HepG2 (cell line): ENCODE data around the gene RAPGEF6. TPM values are rescaled to one million over a fixed set of nuclear protein-coding genes. Genes with fewer than 3 reads are reported as not detected.

Source experiments
- BCL6 ChIP-seq: IDR thresholded peaks from 2 replicates; pipeline ENCODE4 v1.6.1; 2016; ENCODE audit warnings: missing genetic modification reagents, missing compliant biosample characterization
- BHLHE40 ChIP-seq: IDR thresholded peaks from 2 replicates; pipeline ENCODE4 v1.6.1; 2011; ENCODE audit warnings: low read length, improper control_type of control experiment
- CBX5 ChIP-seq: sonication (generic); formaldehyde crosslinking; IDR thresholded peaks from 2 replicates; pipeline ENCODE4 v1.4.0; 2020; ENCODE audit warnings: missing genetic modification reagents, borderline replicate concordance
- ELF3 ChIP-seq: IDR thresholded peaks from 2 replicates; pipeline ENCODE4 v1.6.1; 2016; ENCODE audit warnings: missing genetic modification reagents, missing compliant biosample characterization
- ETV5 ChIP-seq: IDR thresholded peaks from 2 replicates; pipeline ENCODE4 v1.6.1; 2018; ENCODE audit warnings: missing biosample characterization, missing genetic modification reagents, inconsistent platforms, borderline replicate concordance
- FOXA3 ChIP-seq: IDR thresholded peaks from 2 replicates; pipeline ENCODE4 v1.6.1; 2016; ENCODE audit warnings: missing genetic modification reagents, missing compliant biosample characterization
- GATA4 ChIP-seq: sonication (generic); IDR thresholded peaks from 2 replicates; pipeline ENCODE4 v1.6.1; 2016; ENCODE audit warnings: antibody characterized with exemption, low read depth, borderline replicate concordance
- HCFC1 ChIP-seq: fragments of 150-350 bp; IDR thresholded peaks from 2 replicates; pipeline ENCODE4 v1.6.1; 2014; ENCODE audit warnings: low read depth, low read length
- HES4 ChIP-seq: sonication (generic); formaldehyde crosslinking; IDR thresholded peaks from 2 replicates; pipeline ENCODE4 v1.9.0; 2021; ENCODE audit warnings: mild to moderate bottlenecking, missing genetic modification reagents, borderline replicate concordance
- HINFP ChIP-seq: sonication (generic); formaldehyde crosslinking; IDR thresholded peaks from 2 replicates; pipeline ENCODE4 v1.4.0; 2020; ENCODE audit warnings: low read depth, mild to moderate bottlenecking, missing genetic modification reagents
- HNRNPH1 ChIP-seq: fragments of 200-400 bp; formaldehyde crosslinking; optimal IDR thresholded peaks from 2 replicates; pipeline ENCODE3; 2017; ENCODE audit warnings: mild to moderate bottlenecking, low read depth, low read length
- JDP2 ChIP-seq: sonication (generic); formaldehyde crosslinking; IDR thresholded peaks from 2 replicates; pipeline ENCODE4 v1.8.1; 2022; ENCODE audit warnings: missing genetic modification reagents, borderline replicate concordance
- MLLT10 ChIP-seq: sonication (generic); formaldehyde crosslinking; IDR thresholded peaks from 2 replicates; pipeline ENCODE4 v1.4.0; 2020; ENCODE audit warnings: missing genetic modification reagents
- MTA1 ChIP-seq: sonication (generic); formaldehyde crosslinking; IDR thresholded peaks from 2 replicates; pipeline ENCODE4 v1.4.0; 2020; ENCODE audit warnings: missing genetic modification reagents, mild to moderate bottlenecking, borderline replicate concordance
- NAIF1 ChIP-seq: sonication (generic); formaldehyde crosslinking; IDR thresholded peaks from 2 replicates; pipeline ENCODE4 v1.5.0; 2020; ENCODE audit warnings: mild to moderate bottlenecking, missing genetic modification reagents, borderline replicate concordance
- REPIN1 ChIP-seq: sonication (generic); formaldehyde crosslinking; IDR thresholded peaks from 2 replicates; pipeline ENCODE4 v1.8.0; 2022; ENCODE audit warnings: missing genetic modification reagents, low read depth, mild to moderate bottlenecking, borderline replicate concordance
- TCF7 ChIP-seq: sonication (generic); IDR thresholded peaks from 2 replicates; pipeline ENCODE4 v1.6.1; 2016; ENCODE audit warnings: antibody characterized with exemption, low read depth
- TOE1 ChIP-seq: sonication (generic); formaldehyde crosslinking; IDR thresholded peaks from 2 replicates; pipeline ENCODE4 v1.4.0; 2020; ENCODE audit warnings: mild to moderate bottlenecking, missing genetic modification reagents
- ZKSCAN8 ChIP-seq: IDR thresholded peaks from 2 replicates; pipeline ENCODE4 v1.6.1; 2016; ENCODE audit warnings: borderline replicate concordance, missing genetic modification reagents, missing compliant biosample characterization
- ZNF224 ChIP-seq: sonication (generic); formaldehyde crosslinking; IDR thresholded peaks from 2 replicates; pipeline ENCODE4 v1.5.0; 2020; ENCODE audit warnings: mild to moderate bottlenecking, missing genetic modification reagents
- ZNF446 ChIP-seq: sonication (generic); formaldehyde crosslinking; IDR thresholded peaks from 2 replicates; pipeline ENCODE4 v1.5.0; 2020; ENCODE audit warnings: mild to moderate bottlenecking, missing genetic modification reagents
- ZNF468 ChIP-seq: sonication (generic); formaldehyde crosslinking; IDR thresholded peaks from 2 replicates; pipeline ENCODE4 v1.8.0; 2022; ENCODE audit warnings: mild to moderate bottlenecking, moderate library complexity, missing genetic modification reagents
- ZNF510 ChIP-seq: sonication (generic); formaldehyde crosslinking; IDR thresholded peaks from 2 replicates; pipeline ENCODE4 v1.4.0; 2020; ENCODE audit warnings: low read depth, mild to moderate bottlenecking, missing genetic modification reagents
- ZNF512B ChIP-seq: sonication (generic); formaldehyde crosslinking; IDR thresholded peaks from 2 replicates; pipeline ENCODE4 v1.5.1; 2020; ENCODE audit warnings: missing genetic modification reagents, mild to moderate bottlenecking, borderline replicate concordance
- ZNF562 ChIP-seq: sonication (generic); formaldehyde crosslinking; IDR thresholded peaks from 2 replicates; pipeline ENCODE4 v1.8.0; 2022; ENCODE audit warnings: missing genetic modification reagents, borderline replicate concordance
- ZNF598 ChIP-seq: sonication (generic); formaldehyde crosslinking; IDR thresholded peaks from 2 replicates; pipeline ENCODE4 v1.5.1; 2020; ENCODE audit warnings: mild to moderate bottlenecking, missing genetic modification reagents, borderline replicate concordance
- ZNF672 ChIP-seq: sonication (generic); formaldehyde crosslinking; IDR thresholded peaks from 2 replicates; pipeline ENCODE4 v1.8.1; 2022; ENCODE audit warnings: missing genetic modification reagents
- ZNF720 ChIP-seq: sonication (generic); formaldehyde crosslinking; IDR thresholded peaks from 2 replicates; pipeline ENCODE4 v1.4.0; 2020; ENCODE audit warnings: missing genetic modification reagents
- ZNF792 ChIP-seq: IDR thresholded peaks from 2 replicates; pipeline ENCODE4 v1.6.1; 2016
- polyA plus RNA-seq, 8 experiments: library from polyadenylated mRNA; depleted of rRNA in 3 of 8; stranded (reverse) in 7 of 8; unstranded in 1 of 8; fragments of >200 nt; fragmentation: Illumina TruSeq in 4 of 8; extraction: Trizol in 4 of 8; gene quantifications; 2 replicates each; pipeline versions ENCODE4 v1.2.1 to v1.2.3, GENCODE V29; 2011 to 2016; ENCODE audit warnings: low read depth in 4 of 8, missing spikeins in 1 of 8, mixed read lengths in 1 of 8; ENCODE audit not compliant: insufficient read depth in 1 of 8
- total RNA-seq, 5 experiments: library from RNA; depleted of rRNA; stranded (reverse); fragments of >200 nt; fragmentation: Illumina TruSeq; extraction: Trizol; gene quantifications; 2 replicates each; pipeline ENCODE4 v1.2.3, GENCODE V29; 2016; ENCODE audit warnings: low read depth in 1 of 5

The RAPGEF6 gene
- total and polyA plus RNA-seq, 2 of the 13 experiments (the other 11 are each of a cell fraction or from before 2014, with no cell fraction given) = 7.7 to 24.6 TPM

- TF ChIP-seq CBX5 (no peak), BCL6 (CRISPR knock-in tag) (peak; percentile 31; the same call in 1 of the 2 replicates), ZNF446 (CRISPR knock-in tag) (no peak), BHLHE40 (no peak), ETV5 (CRISPR knock-in tag) (peak; percentile 26; the same call in 1 of the 2 replicates), MLLT10 (no peak), ZNF792 (CRISPR knock-in tag) (0 out of 2 replicates have a peak, but pooled peaks have one; percentile 39), ZNF672 (no peak), ZNF468 (CRISPR knock-in tag) (no peak), TCF7 (no peak; the same call in 1 of the 2 replicates), ELF3 (peak; percentile 17; the same call in 1 of the 2 replicates), TOE1 (no peak), ZNF224 (CRISPR knock-in tag) (no peak), NAIF1 (no peak), GATA4 (no peak), ZKSCAN8 (CRISPR knock-in tag) (no peak), MTA1 (no peak), ZNF562 (CRISPR knock-in tag) (no peak), REPIN1 (CRISPR knock-in tag) (peak; percentile 34; the same call in 1 of the 2 replicates), HES4 (CRISPR knock-in tag) (no peak), ZNF598 (no peak), HNRNPH1 (no peak), ZNF510 (CRISPR knock-in tag) (no peak), JDP2 (no peak), ZNF512B (CRISPR knock-in tag) (no peak), HINFP (CRISPR knock-in tag) (no peak), FOXA3 (CRISPR knock-in tag) (peak; percentile 55), ZNF720 (CRISPR knock-in tag) (no peak), HCFC1 (no peak)
These were observed 24.6 kb downstream of the RAPGEF6 start (continued) for GRCh38 chr5:131610198-131611063.
